ENCODE measurements around the gene VHLL. TPM values are rescaled to one million over a fixed set of nuclear protein-coding genes. Genes with fewer than 3 reads are reported as not detected.

The VHLL gene
- total RNA-seq, result not detected in 2 replicates

DNA sequence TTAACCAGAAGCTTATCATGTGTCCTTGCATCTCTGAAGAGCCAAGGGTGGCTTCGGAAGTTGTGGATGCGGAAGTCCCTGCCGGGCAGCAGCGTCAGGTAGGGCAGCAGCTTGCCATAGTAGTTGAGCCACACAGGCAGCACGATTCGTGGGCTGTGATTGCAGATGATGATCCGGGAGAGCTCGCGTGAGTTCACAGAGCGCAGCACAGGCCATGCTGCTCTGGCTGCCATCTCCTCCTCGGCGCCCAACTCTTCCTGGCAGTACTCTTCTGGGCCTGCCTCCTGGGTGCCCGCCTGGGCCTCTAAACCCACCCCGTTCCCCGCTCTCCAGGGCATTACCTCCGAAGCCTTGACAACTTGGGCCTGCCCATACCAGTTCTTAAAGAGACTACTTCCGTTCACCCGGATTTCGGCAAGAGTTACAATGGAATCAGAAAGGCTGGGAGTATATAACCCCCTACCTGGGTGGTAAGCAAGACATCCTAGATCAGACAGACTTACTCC is at the start of gene VHLL:
VHLL (minus strand) TSS at position 456 of the 506 bp plus-strand sequence; CDS start at position 338, 118 bp downstream.

DNA sequence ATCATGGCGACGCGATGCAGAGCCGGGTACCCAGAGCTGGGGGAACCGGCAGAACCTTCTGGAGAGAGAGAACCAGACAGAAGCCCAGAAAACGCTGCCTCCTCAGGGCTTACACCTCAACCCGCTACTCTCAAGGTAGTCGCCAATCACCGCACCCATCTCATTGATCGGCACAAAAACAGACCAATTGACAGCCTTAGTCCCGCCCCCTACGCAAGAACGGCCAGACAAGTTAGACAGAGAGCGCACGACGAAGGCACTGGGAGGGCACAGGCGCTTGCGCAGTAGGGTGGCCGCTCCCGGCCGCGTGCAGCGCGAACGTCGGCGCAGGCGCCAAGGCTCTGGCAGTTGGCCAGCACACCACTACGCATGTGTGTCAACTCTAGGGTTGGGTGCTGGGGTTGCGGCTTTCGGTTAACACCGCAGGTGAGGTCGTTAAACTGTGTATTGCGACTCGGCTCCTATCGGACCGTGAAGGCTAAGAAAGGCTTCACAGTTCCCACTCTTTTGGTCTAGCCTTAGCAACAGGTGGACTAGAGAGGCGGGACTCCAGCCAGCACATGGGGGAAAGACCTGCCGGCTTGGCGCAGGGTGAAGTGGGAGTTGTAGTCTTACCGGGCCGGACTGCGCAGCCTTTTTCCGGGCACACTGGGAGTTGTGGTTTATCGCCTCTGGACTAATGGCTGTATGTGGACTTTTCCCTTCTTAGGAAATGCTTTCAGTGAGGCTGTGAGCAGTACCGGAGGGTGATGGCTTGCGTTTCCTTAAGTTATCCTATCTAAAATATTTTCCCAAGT is 39.3 kb upstream of the VHLL start, which contains the start of the genes CCT3 and TSACC:
CCT3 (minus strand) TSS at position 113 of the 797 bp plus-strand sequence; CDS start at position 5, 108 bp downstream.
TSACC (plus strand) TSS at position 347 of the 797 bp plus-strand sequence. CDS start 1,232 bp downstream, outside the sequence.

DNA sequence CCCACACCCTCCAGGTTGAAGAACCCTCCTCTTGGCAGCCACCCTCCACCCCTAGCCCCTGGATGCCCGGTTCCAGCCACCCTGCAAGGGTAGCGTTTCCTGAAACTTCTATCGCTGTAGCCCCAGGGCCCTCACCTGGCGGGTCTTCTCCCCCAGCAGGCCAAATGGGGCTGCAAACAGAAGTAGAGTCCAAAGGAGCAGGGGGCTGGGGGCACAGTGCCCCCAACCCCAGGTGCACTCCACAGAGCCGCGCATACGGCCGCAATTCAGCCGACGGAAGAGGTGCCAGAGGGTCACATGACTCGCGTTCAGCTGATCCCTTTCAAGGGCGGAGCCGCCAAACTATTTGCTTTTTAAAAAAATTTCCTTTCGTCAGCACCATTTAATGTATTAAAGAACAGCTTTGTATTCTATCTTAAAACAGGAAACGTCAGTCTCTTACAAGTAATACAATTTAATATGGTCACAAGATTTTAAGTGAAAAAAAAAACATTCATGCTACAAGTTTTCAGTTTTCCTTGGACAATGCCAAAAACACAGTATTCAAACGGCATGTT is 3.6 kb downstream of the VHLL start, which contains the start of gene GLMP:
GLMP (minus strand) TSS at position 289 of the 557 bp plus-strand sequence; CDS start at position 255, 34 bp downstream.

DNA sequence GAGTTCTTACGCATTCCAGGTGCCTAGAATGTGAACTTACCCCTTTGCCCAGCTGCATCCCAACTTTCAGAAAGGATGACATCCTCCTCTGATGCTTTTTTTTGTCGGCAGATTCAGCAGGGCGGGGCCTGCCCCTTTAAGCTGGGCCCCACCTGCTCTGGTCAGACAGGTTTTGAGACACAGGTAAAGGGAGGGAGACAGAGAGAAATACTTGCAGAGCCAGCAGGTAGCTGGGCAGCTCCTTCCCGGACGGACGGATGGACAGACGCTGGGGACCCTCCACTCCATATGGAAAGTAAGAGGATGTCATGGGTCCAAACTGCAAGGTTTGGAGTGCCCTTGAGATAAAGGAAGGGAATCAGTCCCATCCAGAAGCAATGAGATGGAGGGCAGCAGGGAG is 15.0 kb downstream of the VHLL start, which contains the start of gene TMEM79:
TMEM79 (plus strand) TSS at position 214 of the 400 bp plus-strand sequence. CDS start 902 bp downstream, outside the sequence.

GRCh38 chr1:156282479-156283222 is 16.5 kb downstream of the VHLL start, which contains the start of gene SMG5:
Gene SMG5 (minus strand): TSS chr1:156282825. CDS start chr1:156282680, 145 bp downstream.

Other genes with a start within 250 kb of the VHLL start
- gene UBQLN4, start 245.5 kb downstream of the VHLL start, total RNA-seq, result 13.0 and 15.3 TPM in 2 replicates
- 60.0 and 82.2 TPM in 2 replicates for gene LAMTOR2, start 244.5 kb downstream of the VHLL start, total RNA-seq
- gene RAB25, start 238.1 kb downstream of the VHLL start, total RNA-seq, result not detected in 2 replicates
- gene MEX3A, start 216.8 kb downstream of the VHLL start, total RNA-seq, result 4.7 and 5.8 TPM in 2 replicates
- gene LMNA, start 184.6 kb downstream of the VHLL start, total RNA-seq, result 758 and 890 TPM in 2 replicates
- gene SEMA4A, start 145.7 kb downstream of the VHLL start, total RNA-seq, result 0.65 and 1.8 TPM in 2 replicates
- 9.9 and 12.3 TPM in 2 replicates for gene SLC25A44, start 105.2 kb downstream of the VHLL start, total RNA-seq
- 61.1 and 68.4 TPM in 2 replicates for gene PMF1, start 86.3 kb downstream of the VHLL start, total RNA-seq
- gene BGLAP, start 57.1 kb downstream of the VHLL start, total RNA-seq, result 0.61 and 0.65 TPM in 2 replicates
- gene PAQR6, start 51.3 kb downstream of the VHLL start, total RNA-seq, result under 0.01 and 0.15 TPM in 2 replicates
- 38.0 and 73.6 TPM in 2 replicates for gene SMG5, start 16.5 kb downstream of the VHLL start, total RNA-seq
- gene TMEM79, start 15.0 kb downstream of the VHLL start, total RNA-seq, result under 0.01 and 0.91 TPM in 2 replicates
- gene GLMP, start 3.6 kb downstream of the VHLL start, total RNA-seq, result 35.1 and 35.7 TPM in 2 replicates
- 818 and 828 TPM in 2 replicates for gene CCT3, start 39.0 kb upstream of the VHLL start, total RNA-seq
- gene TSACC, start 39.2 kb upstream of the VHLL start, total RNA-seq, result not detected in 2 replicates
- gene RHBG, start 69.9 kb upstream of the VHLL start, total RNA-seq, result not detected in 2 replicates
- gene MEF2D, start 201.5 kb upstream of the VHLL start, total RNA-seq, result 2.7 and 3.9 TPM in 2 replicates

All from epithelial cell of umbilical artery (primary cell).